T-helper 1 cell treated with Interleukin-12 subunit alpha and Interleukin-12 subunit beta and Interleukin-4 antibody, amounts not matched to agents 30 ng/mL and 1 ng/mL, for 36 hours (primary cell): ENCODE results near the gene TNFSF8. TPM values are rescaled to one million over a fixed set of nuclear protein-coding genes. Genes with fewer than 3 reads are reported as not detected.

Experiments used
- intact Hi-C: fragments of 100-400 bp; cut with micrococcal nuclease; formaldehyde crosslinking; loops from one replicate; pipeline ENCODE4 v1.15.1; 2024
- total RNA-seq: library from RNA; stranded (reverse); gene quantifications from 2 replicates; pipeline ENCODE4 v1.2.3, GENCODE V29; 2022

TNFSF8 gene
- total RNA-seq, 1 donor from 2014 or later = 182 TPM

- intact Hi-C loops = no loop called here
Measured at GRCh38 chr9:114884787-114885452, 45.5 kb downstream of the TNFSF8 start.

- intact Hi-C loops = no loop called here
Measured at GRCh38 chr9:114883709-114884108, 46.7 kb downstream of the TNFSF8 start.

- intact Hi-C loops = no loop called here
Measured at GRCh38 chr9:114880291-114880745, 50.1 kb downstream of the TNFSF8 start.

GRCh38 chr9:114878879-114879564 lies 51.4 kb downstream of the TNFSF8 start:
- intact Hi-C loops = no loop called here

GRCh38 chr9:114869845-114870244 lies 60.5 kb downstream of the TNFSF8 start:
- intact Hi-C loops = no loop called here

- intact Hi-C loops = no loop called here
Measured at GRCh38 chr9:114869378-114869777, 61.0 kb downstream of the TNFSF8 start.

- intact Hi-C loops = no loop called here
Measured at GRCh38 chr9:114867327-114867726, 63.1 kb downstream of the TNFSF8 start.

GRCh38 chr9:114864471-114864870 lies 65.9 kb downstream of the TNFSF8 start:
- intact Hi-C loops = no loop called here

GRCh38 chr9:114861922-114862605 lies 68.3 kb downstream of the TNFSF8 start:
- intact Hi-C loops = loop anchor here (2.0 kb wide), 1 partner anchor 37 kb away; no protein-coding TSS in a partner anchor

- intact Hi-C loops = loop anchor here (2.0 kb wide), 1 partner anchor 38 kb away; no protein-coding TSS in a partner anchor
Measured at GRCh38 chr9:114861273-114861672, 69.1 kb downstream of the TNFSF8 start.

- intact Hi-C loops = loop anchor here (2.0 kb wide), 1 partner anchor 39 kb away; no protein-coding TSS in a partner anchor
Measured at GRCh38 chr9:114860187-114860586, 70.2 kb downstream of the TNFSF8 start.

- intact Hi-C loops = no loop called here
Measured at GRCh38 chr9:114856942-114857315, 73.5 kb downstream of the TNFSF8 start.

GRCh38 chr9:114856215-114856941 lies 74.0 kb downstream of the TNFSF8 start:
- intact Hi-C loops = no loop called here

GRCh38 chr9:114855488-114855887 lies 74.9 kb downstream of the TNFSF8 start:
- intact Hi-C loops = no loop called here

GRCh38 chr9:114854736-114855355 lies 75.5 kb downstream of the TNFSF8 start:
- intact Hi-C loops = no loop called here

GRCh38 chr9:114853071-114853855 lies 77.1 kb downstream of the TNFSF8 start:
- intact Hi-C loops = no loop called here

GRCh38 chr9:114852050-114852594 lies 78.3 kb downstream of the TNFSF8 start:
- intact Hi-C loops = no loop called here

- intact Hi-C loops = no loop called here
Measured at GRCh38 chr9:114851306-114851705, 79.1 kb downstream of the TNFSF8 start.
